CD4-positive, alpha-beta T cell treated with Interleukin-10 for 1 hour (primary cell): ENCODE measurements around the gene TM7SF2.

ENCODE experiments used
- DNase-seq: peaks from one replicate; pipeline ENCODE4 v3.0.0-alpha.2; 2020

Gene TM7SF2

GRCh38 chr11:65160643-65161042 lies 49.0 kb downstream of the TM7SF2 start:
- no peak for DNase-seq

GRCh38 chr11:65163684-65164083 lies 52.0 kb downstream of the TM7SF2 start:
- no peak for DNase-seq
